ENCODE data around the gene CCNI2. TPM values are rescaled to one million over a fixed set of nuclear protein-coding genes. Genes with fewer than 3 reads are reported as not detected.

Gene CCNI2
- total RNA-seq, 1 donor from 2014 or later: not detected

DNA sequence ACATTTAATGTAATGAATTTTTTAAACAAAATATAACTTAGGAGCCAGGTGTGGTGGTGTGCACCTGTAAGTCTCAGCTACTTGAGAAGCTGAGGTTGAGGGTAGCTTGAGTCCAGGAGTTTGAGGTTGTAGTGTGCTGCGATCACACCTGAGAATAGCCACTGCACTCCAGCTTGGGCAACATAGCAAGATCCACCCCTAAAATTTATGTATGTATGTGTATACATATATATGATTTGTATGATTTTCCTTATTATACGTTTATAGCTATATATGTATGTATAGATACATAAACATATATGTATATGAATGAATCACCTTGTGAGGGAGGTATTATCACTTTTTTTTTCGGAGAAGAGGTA, 653 bp upstream of the CCNI2 start:
- Mint-ChIP-seq H3K27me3 (ENCODE audit: low read depth) (peaks cover 13% of the 10 kb centered on the region), H3K4me3 (ENCODE audit: unreplicated experiment) (peak overlapping the region; percentile 49), H3K27ac (ENCODE audit: unreplicated experiment) (no peak overlapping the region), H3K4me1 (ENCODE audit: low read depth) (peaks cover 9% of the 10 kb centered on the region), H3K9me3 (ENCODE audit: low read depth) (no peaks in the 10 kb centered on the region), H3K36me3 (ENCODE audit: low read depth) (no peaks in the 10 kb centered on the region)
- no peak for DNase-seq (ENCODE audit: low spot score)
- TF ChIP-seq, protein P1, sequence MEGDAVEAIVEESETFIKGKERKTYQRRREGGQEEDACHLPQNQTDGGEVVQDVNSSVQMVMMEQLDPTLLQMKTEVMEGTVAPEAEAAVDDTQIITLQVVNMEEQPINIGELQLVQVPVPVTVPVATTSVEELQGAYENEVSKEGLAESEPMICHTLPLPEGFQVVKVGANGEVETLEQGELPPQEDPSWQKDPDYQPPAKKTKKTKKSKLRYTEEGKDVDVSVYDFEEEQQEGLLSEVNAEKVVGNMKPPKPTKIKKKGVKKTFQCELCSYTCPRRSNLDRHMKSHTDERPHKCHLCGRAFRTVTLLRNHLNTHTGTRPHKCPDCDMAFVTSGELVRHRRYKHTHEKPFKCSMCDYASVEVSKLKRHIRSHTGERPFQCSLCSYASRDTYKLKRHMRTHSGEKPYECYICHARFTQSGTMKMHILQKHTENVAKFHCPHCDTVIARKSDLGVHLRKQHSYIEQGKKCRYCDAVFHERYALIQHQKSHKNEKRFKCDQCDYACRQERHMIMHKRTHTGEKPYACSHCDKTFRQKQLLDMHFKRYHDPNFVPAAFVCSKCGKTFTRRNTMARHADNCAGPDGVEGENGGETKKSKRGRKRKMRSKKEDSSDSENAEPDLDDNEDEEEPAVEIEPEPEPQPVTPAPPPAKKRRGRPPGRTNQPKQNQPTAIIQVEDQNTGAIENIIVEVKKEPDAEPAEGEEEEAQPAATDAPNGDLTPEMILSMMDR (IDR thresholded peaks at IDR 0.05): no peak

DNA sequence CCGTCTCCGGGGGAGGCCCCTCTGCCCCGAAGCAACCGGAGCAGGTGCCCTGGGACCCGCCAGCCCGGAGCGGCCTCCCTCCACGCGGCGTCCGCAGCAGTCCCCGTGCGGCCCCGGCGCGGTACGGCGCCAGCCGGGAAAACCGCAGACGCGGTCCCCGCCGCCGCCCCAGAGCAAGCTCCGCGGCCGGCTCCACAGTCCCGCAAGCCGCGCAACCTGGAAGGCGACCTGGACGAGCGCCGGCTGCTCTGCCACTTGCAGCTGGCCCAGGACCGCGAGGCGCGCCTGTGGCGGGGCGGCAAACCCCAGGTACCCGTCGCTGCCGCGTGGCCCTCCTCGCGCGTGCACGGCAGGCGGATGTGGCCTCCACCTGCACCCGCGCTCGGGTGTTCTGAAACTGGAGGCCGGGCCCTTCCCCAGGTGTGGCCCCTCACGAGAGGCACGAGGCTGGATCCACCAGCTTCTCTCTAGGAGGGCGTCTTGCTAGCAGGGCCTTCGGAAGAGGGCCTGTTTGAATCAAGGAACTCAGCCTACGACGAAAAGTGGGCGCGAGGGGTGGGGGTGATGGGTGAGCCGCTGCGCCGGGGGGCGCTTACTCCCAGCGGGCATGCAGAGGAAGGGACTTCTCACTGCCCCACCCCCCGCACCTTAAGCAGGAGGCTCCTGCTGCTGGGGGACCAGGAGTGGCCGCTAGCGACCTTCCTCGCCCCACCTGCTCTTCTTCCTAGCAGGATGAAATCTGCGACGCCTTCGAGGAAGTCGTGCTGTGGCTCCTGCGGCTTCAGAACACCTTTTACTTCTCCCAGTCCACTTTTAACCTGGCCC, 602 bp downstream of the CCNI2 start:
- H3K4me3 Mint-ChIP-seq (ENCODE audit: unreplicated experiment): peak overlapping the region; percentile 48
- H3K4me1 Mint-ChIP-seq (ENCODE audit: low read depth): peaks cover 10% of the 10 kb centered on the region
- TF ChIP-seq, protein P1 (IDR thresholded peaks at IDR 0.05): no peak
- no peaks in the 10 kb centered on the region for H3K9me3 Mint-ChIP-seq (ENCODE audit: low read depth)
- H3K27ac Mint-ChIP-seq (ENCODE audit: unreplicated experiment): no peak overlapping the region
- H3K36me3 Mint-ChIP-seq (ENCODE audit: low read depth): no peaks in the 10 kb centered on the region
- peaks cover 13% of the 10 kb centered on the region for H3K27me3 Mint-ChIP-seq (ENCODE audit: low read depth)
- DNase-seq (ENCODE audit: low spot score): peak; percentile 75

DNA sequence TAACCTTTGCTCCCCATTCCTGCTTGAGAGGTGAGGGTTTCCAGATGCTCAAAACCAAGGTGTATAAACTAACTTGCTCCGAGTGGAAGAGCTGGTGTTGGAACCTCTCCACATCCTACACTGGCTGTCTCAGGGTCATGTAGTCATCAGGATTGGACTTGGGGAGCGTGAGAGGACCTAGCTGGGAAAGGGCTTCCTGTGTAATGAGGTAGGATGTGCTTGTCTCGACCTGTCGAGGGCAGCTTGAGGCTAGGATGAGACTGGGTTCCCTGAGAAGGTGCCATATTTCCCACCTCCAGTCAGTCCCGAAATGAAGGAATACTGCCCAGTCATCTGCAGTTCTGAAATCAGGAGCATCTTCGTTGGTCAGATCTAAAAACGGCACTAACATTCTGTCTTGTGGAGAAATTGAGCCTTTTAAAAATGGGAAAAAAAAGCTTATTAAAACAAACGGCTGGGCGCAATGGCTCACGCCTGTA, 1.3 kb downstream of the CCNI2 start:
- Mint-ChIP-seq H3K27ac (ENCODE audit: unreplicated experiment) (no peak overlapping the region), H3K27me3 (ENCODE audit: low read depth) (peaks cover 13% of the 10 kb centered on the region), H3K9me3 (ENCODE audit: low read depth) (no peaks in the 10 kb centered on the region), H3K36me3 (ENCODE audit: low read depth) (no peaks in the 10 kb centered on the region), H3K4me3 (ENCODE audit: unreplicated experiment) (peak overlapping the region; percentile 48), H3K4me1 (ENCODE audit: low read depth) (peaks cover 10% of the 10 kb centered on the region)
- DNase-seq (ENCODE audit: low spot score): no peak
- TF ChIP-seq, protein P1 (IDR thresholded peaks at IDR 0.05): no peak

DNA sequence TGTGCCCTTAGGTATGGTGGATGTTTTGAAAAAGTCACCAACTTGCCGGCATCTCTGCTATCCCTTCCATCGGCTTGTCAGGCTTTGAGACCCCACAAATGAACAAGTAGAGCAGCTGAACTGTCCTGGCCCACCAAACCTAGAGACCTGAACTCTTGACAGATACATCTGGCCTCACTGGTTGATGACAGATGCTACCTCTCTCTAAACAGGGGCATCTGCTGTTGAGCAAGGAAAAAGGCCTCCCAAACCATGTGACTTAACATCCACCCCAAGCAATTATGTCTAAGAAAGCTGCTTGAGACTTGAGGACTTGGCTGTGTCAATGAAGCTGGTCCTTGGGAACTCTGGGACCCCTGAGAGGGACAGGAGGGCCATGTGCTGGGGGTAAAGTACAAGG, 2.3 kb downstream of the CCNI2 start:
- Mint-ChIP-seq H3K27ac (ENCODE audit: unreplicated experiment) (no peak overlapping the region), H3K9me3 (ENCODE audit: low read depth) (no peaks in the 10 kb centered on the region), H3K36me3 (ENCODE audit: low read depth) (peaks cover 2% of the 10 kb centered on the region), H3K4me3 (ENCODE audit: unreplicated experiment) (no peak overlapping the region), H3K4me1 (ENCODE audit: low read depth) (peaks cover 10% of the 10 kb centered on the region), H3K27me3 (ENCODE audit: low read depth) (peaks cover 13% of the 10 kb centered on the region)
- TF ChIP-seq, protein P1 (IDR thresholded peaks at IDR 0.05): no peak
- no peak for DNase-seq (ENCODE audit: low spot score)

DNA sequence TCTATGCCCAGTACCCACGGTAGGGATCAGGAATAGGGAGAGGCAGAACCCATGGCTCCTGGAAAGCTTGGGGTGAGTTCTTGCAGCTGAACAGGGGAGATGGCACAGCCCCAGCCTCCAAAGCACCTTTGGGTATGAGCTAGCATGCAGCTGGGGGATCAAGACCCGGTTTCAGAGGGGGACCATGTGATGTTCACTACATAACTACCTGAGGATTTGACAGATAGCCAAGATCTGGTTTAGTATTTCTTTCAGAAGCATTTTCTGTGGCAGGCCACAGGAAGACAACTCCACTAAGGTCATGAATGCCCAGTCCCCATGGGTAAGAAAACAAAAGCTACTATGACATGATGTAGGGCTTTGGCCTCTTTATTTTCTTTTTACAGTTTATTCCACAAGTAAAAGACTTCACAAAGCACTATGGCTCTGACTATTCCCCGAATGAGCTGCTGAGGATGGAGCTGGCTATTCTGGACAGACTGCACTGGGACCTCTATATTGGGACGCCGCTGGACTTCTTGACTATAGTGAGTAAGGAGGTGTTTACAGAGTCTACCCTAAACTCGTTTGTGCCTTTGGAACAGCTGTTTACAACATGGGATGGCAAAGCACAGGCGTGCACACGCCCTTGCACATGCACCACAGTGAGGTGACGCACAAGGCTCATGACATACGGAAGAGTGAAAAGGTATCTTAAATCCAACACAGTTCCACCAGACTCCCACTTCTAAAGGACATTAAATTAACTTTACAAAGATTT, 3.4 kb downstream of the CCNI2 start:
- peaks cover 5% of the 10 kb centered on the region for H3K27me3 Mint-ChIP-seq (ENCODE audit: low read depth)
- H3K36me3 Mint-ChIP-seq (ENCODE audit: low read depth): peaks cover 2% of the 10 kb centered on the region
- no peak overlapping the region for H3K27ac Mint-ChIP-seq (ENCODE audit: unreplicated experiment)
- TF ChIP-seq, protein P1 (IDR thresholded peaks at IDR 0.05): no peak
- H3K4me1 Mint-ChIP-seq (ENCODE audit: low read depth): peaks cover 10% of the 10 kb centered on the region
- no peak overlapping the region for H3K4me3 Mint-ChIP-seq (ENCODE audit: unreplicated experiment)
- DNase-seq (ENCODE audit: low spot score): no peak
- no peaks in the 10 kb centered on the region for H3K9me3 Mint-ChIP-seq (ENCODE audit: low read depth)
